Measurements from ENCODE around the gene NBEAL2.

Gene NBEAL2

GRCh38 chr3:46998121-46998851 is 18.8 kb downstream of the NBEAL2 start:
- peak in 17 of 56 donors; percentile 6 to 64 (median 18) for DNase-seq

GRCh38 chr3:46998852-46999515 is 19.5 kb downstream of the NBEAL2 start:
- DNase-seq = no peak

- no peak for DNase-seq
These were observed 20.2 kb downstream of the NBEAL2 start for GRCh38 chr3:46999516-47000197.

- DNase-seq = no peak
These were observed 20.8 kb downstream of the NBEAL2 start for GRCh38 chr3:47000198-47000815.

- no peak for DNase-seq
These were observed 21.7 kb downstream of the NBEAL2 start for GRCh38 chr3:47000922-47001730.

- DNase-seq = no peak
These were observed 22.3 kb downstream of the NBEAL2 start for GRCh38 chr3:47001731-47002170.

GRCh38 chr3:47002171-47003055 is 22.9 kb downstream of the NBEAL2 start:
- no peak for DNase-seq

GRCh38 chr3:47003056-47003410 is 23.6 kb downstream of the NBEAL2 start:
- DNase-seq = no peak

- no peak for DNase-seq
These were observed 24.2 kb downstream of the NBEAL2 start for GRCh38 chr3:47003461-47004368.

- DNase-seq = no peak
These were observed 25.1 kb downstream of the NBEAL2 start for GRCh38 chr3:47004369-47005211.

GRCh38 chr3:47005212-47006144 is 26.0 kb downstream of the NBEAL2 start:
- DNase-seq = no peak

GRCh38 chr3:47006145-47006651 is 26.7 kb downstream of the NBEAL2 start:
- no peak for DNase-seq

GRCh38 chr3:47007001-47007400 is 27.5 kb downstream of the NBEAL2 start:
- DNase-seq = no peak

GRCh38 chr3:47007482-47008233 is 28.2 kb downstream of the NBEAL2 start:
- DNase-seq = no peak

- no peak for DNase-seq
These were observed 28.8 kb downstream of the NBEAL2 start for GRCh38 chr3:47008234-47008796.

GRCh38 chr3:47008851-47009224 is 29.4 kb downstream of the NBEAL2 start:
- DNase-seq = no peak

Data from nucleus accumbens (tissue), 56 donors.